GM10266 (cell line): ENCODE results near the gene SLC49A3.

Experiments used
- DNase-seq: peaks from one replicate; pipeline ENCODE4 v3.0.0; 2012; ENCODE audit errors: extremely low spot score
- CTCF ChIP-seq: IDR thresholded peaks from 2 replicates; pipeline ENCODE4 v1.5.1; 2012; ENCODE audit warnings: mild to moderate bottlenecking, low read depth; ENCODE audit not compliant: control insufficient read depth, insufficient read depth; ENCODE audit errors: missing control alignments

The SLC49A3 gene

DNA sequence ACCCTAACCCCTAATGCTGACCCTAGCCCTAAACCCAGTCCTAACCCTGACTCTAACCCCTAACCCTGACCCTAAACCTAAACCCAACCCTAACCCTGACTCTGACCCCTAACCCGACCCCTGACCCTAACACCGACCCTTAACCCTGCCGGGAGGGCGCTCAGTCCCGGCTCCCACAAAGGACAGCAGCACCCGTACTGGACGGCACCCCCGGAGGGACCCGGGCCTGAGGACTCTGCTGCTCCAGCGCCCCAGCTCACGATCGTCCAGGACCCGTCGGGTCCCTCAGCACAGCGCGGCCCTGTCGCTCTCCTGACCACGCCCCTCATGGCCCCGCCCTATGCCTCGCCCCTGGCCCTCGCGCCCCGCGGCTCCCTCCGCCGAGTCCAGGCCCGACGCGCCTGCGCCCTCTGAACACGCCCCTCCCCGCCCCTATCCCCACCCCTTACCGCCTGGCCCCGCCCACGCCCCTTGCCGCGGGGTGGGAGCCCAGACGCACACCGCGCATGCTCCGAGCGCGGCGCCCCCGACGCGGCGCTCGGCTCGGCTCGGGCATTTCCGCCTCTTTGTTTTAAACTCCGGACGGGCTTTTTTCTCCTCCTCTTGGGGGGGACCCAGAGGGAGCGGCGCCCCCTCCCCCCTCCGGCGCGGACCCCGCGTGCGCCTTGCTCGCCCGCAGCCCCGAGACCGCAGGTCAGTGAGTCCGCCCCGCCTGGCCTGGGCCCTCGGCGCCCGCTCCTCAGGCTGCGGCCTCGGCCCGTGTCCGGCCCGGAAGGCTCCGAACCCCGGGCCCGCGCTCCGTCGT, 16.5 kb upstream of the SLC49A3 start, which contains the start of gene PCGF3:
Gene PCGF3, plus strand, starts transcription at position 555 of the 805 bp plus-strand sequence. CDS start 27,849 bp downstream, outside the sequence.
- no peak for TF ChIP-seq CTCF
- peak; percentile 100 for DNase-seq

- no peak for DNase-seq
- no peak for TF ChIP-seq CTCF
These were observed 16.0 kb upstream of the SLC49A3 start for GRCh38 chr4:704971-705277.

- DNase-seq = no peak
- TF ChIP-seq CTCF = no peak
These were observed 15.4 kb upstream of the SLC49A3 start for GRCh38 chr4:704198-704891.

- no peak for DNase-seq
- TF ChIP-seq CTCF = no peak
These were observed 14.6 kb upstream of the SLC49A3 start for GRCh38 chr4:703336-704197.

DNA sequence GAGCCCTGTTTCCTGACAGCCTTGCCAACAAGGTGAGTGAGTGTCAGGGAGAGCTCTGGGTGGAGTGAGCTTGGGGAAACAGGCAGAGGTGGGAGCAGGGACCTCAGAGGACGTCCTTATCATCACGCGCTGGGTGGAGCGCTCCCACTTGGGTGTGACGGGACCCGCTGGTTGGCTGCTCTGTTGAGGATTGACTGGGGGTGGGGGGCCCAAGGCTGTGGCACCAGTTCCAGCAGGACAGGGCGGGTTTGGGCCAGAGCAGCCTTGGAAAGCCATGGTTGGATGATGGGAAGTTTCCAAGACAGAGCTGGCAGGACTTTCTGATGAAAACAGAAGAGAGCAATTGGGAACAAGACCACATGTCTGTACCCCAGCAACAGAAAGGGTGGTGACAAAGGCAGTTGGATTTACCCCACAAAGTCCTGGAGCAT, 13.7 kb upstream of the SLC49A3 start:
- TF ChIP-seq CTCF = no peak
- no peak for DNase-seq

DNA sequence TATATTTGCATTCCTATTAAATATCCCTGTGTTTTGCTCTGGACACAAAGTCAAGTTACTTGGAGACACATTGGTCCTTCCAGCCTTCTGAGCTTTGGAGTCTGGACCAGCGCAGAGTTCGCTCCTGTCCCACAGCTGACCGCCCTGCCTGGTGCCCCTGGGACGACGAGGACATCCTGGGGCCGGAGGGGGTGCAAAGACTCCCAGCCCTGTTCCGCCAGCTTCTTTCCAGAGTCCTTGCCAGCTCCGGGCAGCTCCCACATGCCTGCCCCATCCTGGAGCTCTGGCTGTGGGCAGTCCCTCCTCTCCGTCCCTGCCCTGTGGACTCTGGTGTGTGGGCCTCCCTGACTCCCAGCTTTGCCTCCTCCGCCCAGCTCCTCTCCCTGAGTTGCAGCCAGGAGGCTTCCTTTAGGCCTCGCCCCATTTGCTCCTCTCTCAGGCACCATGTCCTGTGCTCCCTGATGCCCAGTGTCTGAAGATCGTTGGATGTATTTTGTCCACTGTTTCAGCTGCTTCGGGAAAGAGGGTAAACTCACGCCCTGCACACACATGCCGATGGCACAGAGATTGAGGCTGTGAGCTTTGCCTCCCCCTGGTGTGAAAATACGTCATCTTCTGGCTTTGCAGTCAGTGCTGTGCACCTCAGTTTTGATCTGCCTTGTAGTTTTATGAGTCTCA, 11.8 kb upstream of the SLC49A3 start:
- no peak for DNase-seq

More for the DNA sequence above, 11.8 kb upstream of the SLC49A3 start:
- no peak for TF ChIP-seq CTCF
